Measurements from ENCODE around the gene GLRA3. TPM values are rescaled to one million over a fixed set of nuclear protein-coding genes. Genes with fewer than 3 reads are reported as not detected.

The GLRA3 gene
- polyA plus RNA-seq, 1 experiment, result not detected

DNA sequence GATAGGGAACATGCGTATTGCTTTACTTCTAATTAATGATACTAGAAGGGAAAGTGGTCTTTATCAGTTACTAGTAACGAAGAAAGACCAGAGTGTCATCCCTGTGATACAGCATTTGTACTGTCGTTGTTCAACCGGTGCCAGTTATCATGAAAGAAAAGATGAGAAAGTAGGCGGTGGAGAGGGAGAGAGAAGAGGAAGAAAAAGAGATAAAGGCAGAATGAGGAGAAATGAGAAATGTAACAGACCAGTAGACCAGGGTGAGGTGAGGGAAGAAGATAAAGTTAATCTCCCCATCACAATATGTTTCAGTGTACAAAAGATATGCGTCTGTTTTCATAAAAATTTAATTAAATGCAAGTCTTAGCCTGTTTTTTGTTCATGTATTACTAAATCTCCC, 171.6 kb downstream of the GLRA3 start:
- POLR2A ChIA-PET, result no interaction called here
- TF ChIP-seq, protein P1, sequence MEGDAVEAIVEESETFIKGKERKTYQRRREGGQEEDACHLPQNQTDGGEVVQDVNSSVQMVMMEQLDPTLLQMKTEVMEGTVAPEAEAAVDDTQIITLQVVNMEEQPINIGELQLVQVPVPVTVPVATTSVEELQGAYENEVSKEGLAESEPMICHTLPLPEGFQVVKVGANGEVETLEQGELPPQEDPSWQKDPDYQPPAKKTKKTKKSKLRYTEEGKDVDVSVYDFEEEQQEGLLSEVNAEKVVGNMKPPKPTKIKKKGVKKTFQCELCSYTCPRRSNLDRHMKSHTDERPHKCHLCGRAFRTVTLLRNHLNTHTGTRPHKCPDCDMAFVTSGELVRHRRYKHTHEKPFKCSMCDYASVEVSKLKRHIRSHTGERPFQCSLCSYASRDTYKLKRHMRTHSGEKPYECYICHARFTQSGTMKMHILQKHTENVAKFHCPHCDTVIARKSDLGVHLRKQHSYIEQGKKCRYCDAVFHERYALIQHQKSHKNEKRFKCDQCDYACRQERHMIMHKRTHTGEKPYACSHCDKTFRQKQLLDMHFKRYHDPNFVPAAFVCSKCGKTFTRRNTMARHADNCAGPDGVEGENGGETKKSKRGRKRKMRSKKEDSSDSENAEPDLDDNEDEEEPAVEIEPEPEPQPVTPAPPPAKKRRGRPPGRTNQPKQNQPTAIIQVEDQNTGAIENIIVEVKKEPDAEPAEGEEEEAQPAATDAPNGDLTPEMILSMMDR (IDR thresholded peaks at IDR 0.05; ENCODE audit: insufficient read depth, low read depth, low read length), result no peak
- Histone ChIP-seq H3K27me3 (ENCODE audit: control insufficient read depth, insufficient read depth, low read length) (no peaks in the 10 kb centered on the region), H3K36me3 (ENCODE audit: control insufficient read depth, insufficient read depth, low read length) (no peaks in the 10 kb centered on the region), H3K4me3 (ENCODE audit: low read depth, low read length) (no peak overlapping the region)
- CTCF ChIA-PET, result interaction anchor here (0.7 kb wide), 1 partner anchor 258 kb away, joined by 3 read pairs; no protein-coding TSS in a partner anchor
- DNase-seq (ENCODE audit: low read depth), result no peak

DNA sequence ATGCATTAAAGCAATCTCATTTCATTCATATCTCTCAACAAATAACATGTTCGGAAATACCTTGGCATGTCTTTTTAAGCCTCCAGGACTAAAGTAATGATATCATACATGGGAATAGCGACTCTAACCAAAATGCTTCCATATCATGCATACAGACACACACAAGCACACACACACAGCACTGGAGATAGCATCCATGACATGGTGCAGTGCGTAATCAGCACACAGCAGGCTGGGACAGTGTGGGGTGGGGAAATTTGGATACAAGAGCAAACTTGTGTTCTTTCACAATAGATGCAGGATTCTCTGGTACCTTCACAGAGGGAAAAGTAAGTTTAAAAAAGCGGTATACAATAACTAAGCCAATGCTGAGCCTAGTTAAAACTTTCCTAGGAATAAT, 174.4 kb downstream of the GLRA3 start:
- CTCF ChIA-PET, result interaction anchor here (0.8 kb wide), 1 partner anchor 12 kb away, joined by 3 read pairs; no protein-coding TSS in a partner anchor
- H3K4me3 ChIP-seq (ENCODE audit: low read depth, low read length), result no peak overlapping the region

DNA sequence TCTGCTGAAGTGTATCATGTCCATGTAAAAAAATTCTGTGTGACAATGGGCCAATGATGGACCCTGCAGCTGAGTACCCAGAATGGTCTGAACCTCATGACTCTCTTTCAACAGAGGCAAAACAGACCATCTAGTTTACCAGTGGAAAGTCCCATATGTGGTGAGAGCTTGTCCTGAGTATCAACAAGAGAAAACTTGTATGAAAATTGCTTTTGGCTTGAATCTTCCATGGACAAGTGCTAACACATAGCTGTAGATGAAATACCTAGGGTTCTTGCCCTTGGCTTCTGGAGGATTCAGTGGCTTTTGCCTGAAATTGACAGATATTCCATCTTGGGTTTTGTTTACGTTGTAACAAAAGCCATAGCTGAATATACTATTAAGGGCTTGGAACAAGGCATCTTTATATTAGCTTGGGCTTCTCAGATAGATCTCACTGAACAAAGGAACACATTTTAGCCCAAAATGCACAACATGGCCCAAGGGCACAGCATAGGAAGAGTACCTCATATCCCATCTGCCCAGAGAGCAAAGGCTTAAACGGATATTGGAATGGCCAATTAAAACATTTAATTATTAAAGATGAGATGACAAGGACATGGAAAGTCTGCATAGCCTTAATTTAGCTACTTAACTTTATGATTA, 178.2 kb downstream of the GLRA3 start:
- POLR2A ChIA-PET, result no interaction called here
- Histone ChIP-seq H3K36me3 (ENCODE audit: control insufficient read depth, insufficient read depth, low read length) (no peaks in the 10 kb centered on the region), H3K27me3 (ENCODE audit: control insufficient read depth, insufficient read depth, low read length) (no peaks in the 10 kb centered on the region), H3K4me3 (ENCODE audit: low read depth, low read length) (no peak overlapping the region)
- CTCF ChIA-PET, result no interaction called here
- no peak for DNase-seq (ENCODE audit: low read depth)
- TF ChIP-seq, protein P1 (IDR thresholded peaks at IDR 0.05; ENCODE audit: insufficient read depth, low read depth, low read length), result no peak

More for the DNA sequence above, 174.4 kb downstream of the GLRA3 start:
- no peak for DNase-seq (ENCODE audit: low read depth)
- Histone ChIP-seq H3K27me3 (ENCODE audit: control insufficient read depth, insufficient read depth, low read length) (no peaks in the 10 kb centered on the region), H3K36me3 (ENCODE audit: control insufficient read depth, insufficient read depth, low read length) (no peaks in the 10 kb centered on the region)
- TF ChIP-seq, protein P1 (IDR thresholded peaks at IDR 0.05; ENCODE audit: insufficient read depth, low read depth, low read length), result no peak
- POLR2A ChIA-PET, result no interaction called here

DNA sequence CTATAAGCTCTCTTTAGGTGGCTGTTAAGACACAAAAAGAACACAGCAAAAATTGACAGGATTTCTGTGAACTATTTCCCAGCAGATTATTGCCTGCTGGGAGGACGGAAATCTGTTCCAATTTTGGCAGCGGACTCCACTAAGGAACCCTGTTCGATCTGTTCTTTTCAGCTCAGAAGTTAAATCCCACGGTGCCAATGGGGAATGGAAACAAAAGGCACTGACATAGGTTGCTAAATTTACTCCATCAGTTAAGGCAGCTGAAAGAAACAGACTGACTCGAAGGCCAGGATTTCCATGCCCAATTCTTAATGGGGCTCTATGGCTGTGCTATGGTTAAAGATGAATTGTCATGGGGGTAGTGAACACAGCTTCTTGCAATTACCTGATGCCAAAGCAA, 180.2 kb downstream of the GLRA3 start:
- no peaks in the 10 kb centered on the region for H3K27me3 ChIP-seq (ENCODE audit: control insufficient read depth, insufficient read depth, low read length)
- H3K4me3 ChIP-seq (ENCODE audit: low read depth, low read length), result no peak overlapping the region
- no peak for DNase-seq (ENCODE audit: low read depth)
- CTCF ChIA-PET, result interaction anchor here (1.0 to 1.4 kb wide), 2 partner anchors 10 to 33 kb away, joined by 3 to 4 read pairs; no protein-coding TSS in a partner anchor
- POLR2A ChIA-PET, result no interaction called here
- TF ChIP-seq, protein P1 (IDR thresholded peaks at IDR 0.05; ENCODE audit: insufficient read depth, low read depth, low read length), result no peak
- H3K36me3 ChIP-seq (ENCODE audit: control insufficient read depth, insufficient read depth, low read length), result no peaks in the 10 kb centered on the region

DNA sequence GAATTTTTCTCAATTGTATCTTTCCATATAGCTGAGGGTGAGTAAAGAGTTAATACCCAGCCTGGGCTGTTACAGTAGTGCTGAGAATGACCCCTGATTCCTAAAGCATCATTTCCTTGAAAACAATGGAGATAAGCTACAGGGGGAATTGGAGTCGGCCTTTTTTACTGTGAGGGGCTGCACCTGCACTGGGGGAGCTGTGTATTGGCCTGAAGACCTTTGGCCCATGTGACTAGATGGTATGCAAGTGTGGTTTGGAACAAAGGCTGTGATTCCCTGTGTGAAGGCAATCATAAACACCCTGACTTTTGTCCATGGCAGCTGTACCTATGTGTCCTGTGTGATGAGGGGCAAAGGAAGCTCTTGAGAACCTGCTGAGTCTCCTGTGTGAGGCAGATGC, 182.7 kb downstream of the GLRA3 start:
- ChIA-PET CTCF (interaction anchor here (0.6 kb wide), 1 partner anchor 21 kb away, joined by 3 read pairs; no protein-coding TSS in a partner anchor), POLR2A (no interaction called here)
- Histone ChIP-seq H3K36me3 (ENCODE audit: control insufficient read depth, insufficient read depth, low read length) (no peaks in the 10 kb centered on the region), H3K4me3 (ENCODE audit: low read depth, low read length) (no peak overlapping the region), H3K27me3 (ENCODE audit: control insufficient read depth, insufficient read depth, low read length) (no peaks in the 10 kb centered on the region)
- DNase-seq (ENCODE audit: low read depth), result no peak
- TF ChIP-seq, protein P1 (IDR thresholded peaks at IDR 0.05; ENCODE audit: insufficient read depth, low read depth, low read length), result no peak
